KMS-11 (cell line): Measurements from ENCODE around the gene FOXA2.
"Not testable (repeated sequence)": the region's sequence is repeated elsewhere in the genome, so short reads cannot be mapped to it uniquely, and the experiment has no call there.

Experiments used
- H2AFZ ChIP-seq: fragments of 200-600 bp; sonication (generic); 2 replicates; pipeline ENCODE4 v1.6.1; 2016; ENCODE audit warnings: antibody characterized with exemption, mixed run types, low read depth
- H3K27ac ChIP-seq: fragments of 200-600 bp; sonication (generic); 2 replicates; pipeline ENCODE4 v1.6.1; 2016; ENCODE audit warnings: mild to moderate bottlenecking, mixed run types
- H3K27me3 ChIP-seq: fragments of 200-600 bp; sonication (generic); 2 replicates; pipeline ENCODE4 v1.6.1; 2017; ENCODE audit warnings: mild to moderate bottlenecking, low read depth, mixed run types, moderate library complexity; ENCODE audit not compliant: insufficient read depth
- H3K36me3 ChIP-seq: fragments of 200-600 bp; sonication (generic); 2 replicates; pipeline ENCODE4 v1.6.1; 2017; ENCODE audit warnings: mild to moderate bottlenecking, mixed run types; ENCODE audit not compliant: insufficient read depth
- H3K4me1 ChIP-seq: fragments of 200-600 bp; sonication (generic); 2 replicates; pipeline ENCODE4 v1.6.1; 2016; ENCODE audit warnings: mild to moderate bottlenecking, low read depth, mixed run types; ENCODE audit not compliant: poor library complexity, severe bottlenecking
- H3K4me2 ChIP-seq: fragments of 200-600 bp; sonication (generic); 2 replicates; pipeline ENCODE4 v1.7.0; 2016; ENCODE audit warnings: mild to moderate bottlenecking, mixed run types
- H3K4me3 ChIP-seq: fragments of 200-600 bp; sonication (generic); IDR thresholded peaks from 2 replicates; pipeline ENCODE4 v1.6.1; 2017; ENCODE audit warnings: low read depth, low read length, mixed read lengths; ENCODE audit not compliant: insufficient read depth
- H3K79me2 ChIP-seq: fragments of 200-600 bp; sonication (generic); 2 replicates; pipeline ENCODE4 v1.6.1; 2016; ENCODE audit warnings: low read depth, mixed run types; ENCODE audit not compliant: insufficient read depth
- H3K9ac ChIP-seq: fragments of 200-600 bp; sonication (generic); 2 replicates; pipeline ENCODE4 v1.6.1; 2016; ENCODE audit warnings: mild to moderate bottlenecking, mixed run types
- H4K20me1 ChIP-seq: fragments of 200-600 bp; sonication (generic); 2 replicates; pipeline ENCODE4 v1.6.1; 2016; ENCODE audit warnings: mild to moderate bottlenecking, mixed run types; ENCODE audit not compliant: insufficient read depth
- TF ChIP-seq, protein P1 (sequence below): fragments of 200-600 bp; sonication (generic); conservative IDR thresholded peaks from 2 replicates; pipeline ENCODE4 v1.6.1; 2017; ENCODE audit warnings: low read depth, mild to moderate bottlenecking, antibody characterized with exemption, low read length, moderate library complexity, mixed read lengths

The FOXA2 gene

DNA sequence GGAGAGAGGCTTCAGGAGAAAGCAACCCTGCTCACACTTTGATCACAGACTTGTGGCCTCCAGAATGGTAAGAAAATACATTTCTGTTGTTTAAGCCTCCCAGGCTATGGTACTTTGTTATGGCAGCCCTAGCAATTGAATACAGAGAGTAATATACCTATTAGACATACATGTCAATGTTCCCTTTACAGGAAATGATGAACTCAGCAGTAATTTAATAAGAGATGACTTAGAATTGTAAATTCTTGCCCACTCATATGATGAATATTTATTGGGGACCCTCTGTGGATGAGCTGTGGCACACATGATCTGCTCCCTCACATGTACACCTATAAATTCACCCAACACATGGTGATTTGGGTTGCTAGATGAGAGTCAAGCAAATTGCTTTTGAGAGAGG is 20.4 kb upstream of the FOXA2 start:
- Histone ChIP-seq H3K4me2 (no peak overlapping the region), H3K27me3 (no peaks in the 10 kb centered on the region), H3K27ac (no peak overlapping the region), H3K9ac (no peak overlapping the region), H3K4me3 (no peak overlapping the region), H3K79me2 (no peaks in the 10 kb centered on the region), H2AFZ (no peak overlapping the region), H3K4me1 (no peaks in the 10 kb centered on the region), H3K36me3 (no peaks in the 10 kb centered on the region), H4K20me1 (no peaks in the 10 kb centered on the region)
- TF ChIP-seq, protein P1, sequence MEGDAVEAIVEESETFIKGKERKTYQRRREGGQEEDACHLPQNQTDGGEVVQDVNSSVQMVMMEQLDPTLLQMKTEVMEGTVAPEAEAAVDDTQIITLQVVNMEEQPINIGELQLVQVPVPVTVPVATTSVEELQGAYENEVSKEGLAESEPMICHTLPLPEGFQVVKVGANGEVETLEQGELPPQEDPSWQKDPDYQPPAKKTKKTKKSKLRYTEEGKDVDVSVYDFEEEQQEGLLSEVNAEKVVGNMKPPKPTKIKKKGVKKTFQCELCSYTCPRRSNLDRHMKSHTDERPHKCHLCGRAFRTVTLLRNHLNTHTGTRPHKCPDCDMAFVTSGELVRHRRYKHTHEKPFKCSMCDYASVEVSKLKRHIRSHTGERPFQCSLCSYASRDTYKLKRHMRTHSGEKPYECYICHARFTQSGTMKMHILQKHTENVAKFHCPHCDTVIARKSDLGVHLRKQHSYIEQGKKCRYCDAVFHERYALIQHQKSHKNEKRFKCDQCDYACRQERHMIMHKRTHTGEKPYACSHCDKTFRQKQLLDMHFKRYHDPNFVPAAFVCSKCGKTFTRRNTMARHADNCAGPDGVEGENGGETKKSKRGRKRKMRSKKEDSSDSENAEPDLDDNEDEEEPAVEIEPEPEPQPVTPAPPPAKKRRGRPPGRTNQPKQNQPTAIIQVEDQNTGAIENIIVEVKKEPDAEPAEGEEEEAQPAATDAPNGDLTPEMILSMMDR, result no peak

DNA sequence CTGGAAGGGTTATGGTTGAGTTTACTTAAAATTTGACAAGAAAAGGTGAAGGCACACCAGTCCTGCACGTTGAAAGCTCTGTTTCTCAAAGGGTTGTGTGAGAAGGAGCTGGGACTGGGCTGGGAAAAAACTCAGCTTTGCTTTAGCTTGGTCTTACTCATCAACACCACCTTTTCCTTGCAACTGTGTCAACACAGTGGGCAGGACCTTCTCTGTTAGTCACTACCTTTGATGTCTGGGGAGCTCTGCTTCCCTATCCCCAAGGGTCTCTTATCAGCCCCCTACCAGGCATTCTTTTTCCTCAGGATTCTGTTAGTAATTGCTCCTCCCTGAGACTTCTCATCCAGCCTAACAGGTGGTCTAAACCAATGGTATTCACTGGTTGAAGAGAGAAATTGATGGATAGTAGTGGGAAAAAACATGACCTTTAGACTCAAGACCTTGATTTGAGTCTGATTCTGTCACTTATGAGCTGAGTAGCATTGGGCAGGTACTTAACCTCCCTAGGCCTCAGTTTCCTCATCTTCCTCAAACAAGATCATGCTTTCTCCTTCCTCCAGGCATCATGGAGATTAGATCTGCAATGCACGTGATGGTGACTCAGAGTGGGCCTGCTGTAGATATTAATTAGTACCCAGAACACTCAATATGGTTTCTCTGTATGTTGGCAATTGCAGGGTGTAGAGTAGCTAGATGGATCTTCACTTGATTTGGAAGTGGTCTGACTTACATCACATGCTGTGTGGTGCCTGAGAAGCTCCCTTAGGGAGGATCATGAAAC is 17.2 kb upstream of the FOXA2 start:
- no peaks in the 10 kb centered on the region for H3K79me2 ChIP-seq
- H3K9ac ChIP-seq, result no peak overlapping the region
- H3K4me2 ChIP-seq, result no peak overlapping the region
- no peaks in the 10 kb centered on the region for H3K36me3 ChIP-seq
- no peak overlapping the region for H3K27ac ChIP-seq
- H3K4me1 ChIP-seq, result no peaks in the 10 kb centered on the region
- no peak overlapping the region for H3K4me3 ChIP-seq
- H3K27me3 ChIP-seq, result no peaks in the 10 kb centered on the region
- TF ChIP-seq, protein P1, result no peak
- H4K20me1 ChIP-seq, result no peaks in the 10 kb centered on the region
- no peak overlapping the region for H2AFZ ChIP-seq

DNA sequence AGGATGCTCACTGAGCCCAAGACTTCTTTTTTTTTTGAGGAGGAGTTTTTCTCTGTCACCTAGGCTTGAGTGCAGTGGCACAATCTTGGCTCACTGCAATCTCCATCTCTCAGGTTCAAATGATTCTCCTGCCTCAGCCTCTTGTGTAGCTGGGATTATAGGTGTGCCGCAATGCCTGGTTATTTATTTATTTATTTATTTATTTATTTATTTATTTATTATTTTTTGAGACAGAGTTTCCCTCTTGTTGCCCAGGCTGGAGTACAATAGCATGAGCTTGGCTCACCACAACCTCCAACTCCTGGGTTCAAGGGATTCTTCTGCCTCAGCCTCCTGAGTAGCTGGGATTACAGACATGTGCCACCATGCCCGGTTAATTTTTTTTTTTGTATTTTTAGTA is 14.9 kb upstream of the FOXA2 start:
- not testable (repeated sequence) for H3K9ac ChIP-seq, H2AFZ ChIP-seq, H4K20me1 ChIP-seq, H3K27me3 ChIP-seq, H3K4me3 ChIP-seq, H3K36me3 ChIP-seq, H3K79me2 ChIP-seq, H3K4me1 ChIP-seq, H3K27ac ChIP-seq, H3K4me2 ChIP-seq

DNA sequence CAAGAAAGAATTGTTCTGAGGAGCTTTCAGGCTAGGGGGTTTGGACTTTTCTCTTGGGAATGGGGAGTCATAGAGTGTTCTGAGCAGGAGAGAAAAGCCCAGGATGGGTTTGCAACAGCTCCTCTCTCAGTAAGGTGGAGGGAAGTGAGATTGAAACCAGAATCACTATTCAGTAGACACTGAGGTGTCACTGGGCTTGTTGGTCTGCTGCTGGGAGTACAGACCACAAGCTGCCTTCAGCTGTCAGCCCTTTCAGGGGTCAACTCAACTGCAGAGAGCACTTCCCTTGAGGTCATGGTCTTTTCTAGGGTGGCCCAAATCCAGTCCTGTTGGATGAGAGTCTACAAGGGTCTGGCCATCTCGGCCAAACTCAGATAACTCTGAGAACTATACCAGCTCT is 12.9 kb upstream of the FOXA2 start:
- Histone ChIP-seq H3K27ac (no peak overlapping the region), H3K36me3 (no peaks in the 10 kb centered on the region), H3K4me1 (no peaks in the 10 kb centered on the region), H3K4me3 (no peak overlapping the region), H3K27me3 (no peaks in the 10 kb centered on the region), H2AFZ (no peak overlapping the region), H4K20me1 (no peaks in the 10 kb centered on the region), H3K79me2 (no peaks in the 10 kb centered on the region), H3K4me2 (no peak overlapping the region), H3K9ac (no peak overlapping the region)
- TF ChIP-seq, protein P1, result no peak

DNA sequence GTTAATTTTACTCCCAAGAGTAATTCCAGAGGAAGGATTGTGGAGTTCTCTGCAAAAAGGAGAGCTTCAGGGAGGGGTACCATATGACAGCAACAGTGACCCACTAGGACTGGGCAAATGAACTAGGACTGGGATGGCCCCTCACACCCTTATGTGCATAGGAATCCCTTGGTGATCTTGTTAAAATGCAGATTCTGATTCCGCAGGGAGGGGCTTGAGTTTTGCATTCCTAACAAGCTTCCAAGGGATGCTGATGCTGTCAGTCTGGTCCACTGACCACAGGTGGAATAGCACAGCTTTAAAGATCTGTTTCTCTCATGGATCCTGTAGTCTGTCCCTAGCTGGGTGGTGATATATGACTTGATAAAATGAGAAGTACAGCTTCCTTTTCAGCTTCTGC is 6.3 kb upstream of the FOXA2 start:
- Histone ChIP-seq H3K9ac (no peak overlapping the region), H3K27ac (no peak overlapping the region), H3K36me3 (no peaks in the 10 kb centered on the region), H3K4me2 (no peak overlapping the region), H3K4me3 (no peak overlapping the region), H4K20me1 (no peaks in the 10 kb centered on the region), H3K27me3 (no peaks in the 10 kb centered on the region), H3K79me2 (no peaks in the 10 kb centered on the region), H2AFZ (no peak overlapping the region), H3K4me1 (no peaks in the 10 kb centered on the region)
- TF ChIP-seq, protein P1, result no peak
